ENCODE results near the gene PAFAH1B2. TPM values are rescaled to one million over a fixed set of nuclear protein-coding genes. Genes with fewer than 3 reads are reported as not detected.
A peak's percentile ranks its signal among the peaks of the same experiment; 100 is the strongest.

The PAFAH1B2 gene
- polyA plus RNA-seq: 47.9 TPM
- long read RNA-seq, donor 1, full-length matches to known transcripts: 12 of 12 reads
- long read RNA-seq, donor 1, partial matches to known transcripts: 0 of 12 reads
- long read RNA-seq, donor 1, other reads (novel, unspliced or antisense): 0 of 12 reads
- long read RNA-seq, donor 2, full-length matches to known transcripts: 8 of 21 reads
- long read RNA-seq, donor 2, partial matches to known transcripts: 13 of 21 reads
- long read RNA-seq, donor 2, other reads (novel, unspliced or antisense): 0 of 21 reads
- long read RNA-seq, donor 3: 0 reads
- long read RNA-seq, donor 4, full-length matches to known transcripts: 2 of 2 reads
- long read RNA-seq, donor 4, partial matches to known transcripts: 0 of 2 reads
- long read RNA-seq, donor 4, other reads (novel, unspliced or antisense): 0 of 2 reads
- long read RNA-seq, donor 5, full-length matches to known transcripts: 11 of 11 reads
- long read RNA-seq, donor 5, partial matches to known transcripts: 0 of 11 reads
- long read RNA-seq, donor 5, other reads (novel, unspliced or antisense): 0 of 11 reads
- long read RNA-seq, donor 6, full-length matches to known transcripts: 15 of 15 reads
- long read RNA-seq, donor 6, partial matches to known transcripts: 0 of 15 reads
- long read RNA-seq, donor 6, other reads (novel, unspliced or antisense): 0 of 15 reads
- long read RNA-seq, donor 7, full-length matches to known transcripts: 11 of 11 reads
- long read RNA-seq, donor 7, partial matches to known transcripts: 0 of 11 reads
- long read RNA-seq, donor 7, other reads (novel, unspliced or antisense): 0 of 11 reads
- long read RNA-seq, donor 8, full-length matches to known transcripts: 15 of 15 reads
- long read RNA-seq, donor 8, partial matches to known transcripts: 0 of 15 reads
- long read RNA-seq, donor 8, other reads (novel, unspliced or antisense): 0 of 15 reads
- long read RNA-seq, donor 9, full-length matches to known transcripts: 12 of 20 reads
- long read RNA-seq, donor 9, partial matches to known transcripts: 8 of 20 reads
- long read RNA-seq, donor 9, other reads (novel, unspliced or antisense): 0 of 20 reads
- long read RNA-seq, donor 10, full-length matches to known transcripts: 11 of 11 reads
- long read RNA-seq, donor 10, partial matches to known transcripts: 0 of 11 reads
- long read RNA-seq, donor 10, other reads (novel, unspliced or antisense): 0 of 11 reads
- long read RNA-seq, donor 11, full-length matches to known transcripts: 8 of 8 reads
- long read RNA-seq, donor 11, partial matches to known transcripts: 0 of 8 reads
- long read RNA-seq, donor 11, other reads (novel, unspliced or antisense): 0 of 8 reads

GRCh38 chr11:117143871-117144476 lies at the start of gene PAFAH1B2:
TSS of gene PAFAH1B2 (plus strand) at chr11:117144287. CDS start at chr11:117152448, 8,161 bp downstream.
- Histone ChIP-seq H3K27ac (ENCODE audit: low read length) (peak within 1 kb of the TSS; percentile 69), H3K9me3 (ENCODE audit: control insufficient read depth, low read depth, low read length) (no peaks in the 10 kb centered on the region), H3K4me1 (ENCODE audit: control insufficient read depth, insufficient read depth, low read length) (peaks cover 3% of the 10 kb centered on the region), H3K4me3 (ENCODE audit: low read length) (peak within 1 kb of the TSS; percentile 73), H3K27me3 (ENCODE audit: control insufficient read depth, insufficient read depth, low read length) (no peaks in the 10 kb centered on the region), H3K36me3 (ENCODE audit: control insufficient read depth, insufficient read depth, low read length) (peaks cover 21% of the 10 kb centered on the region)
- peak; percentile 95 to 98 for DNase-seq
- WGBS (ENCODE audit: insufficient coverage, low lambda C conversion rate): no CpG with 5 or more reads among the region's 48 CpGs

GRCh38 chr11:117094776-117095175 lies 49.3 kb upstream of the PAFAH1B2 start:
- no peak overlapping the region for H3K4me3 ChIP-seq (ENCODE audit: low read length)
- no peak overlapping the region for H3K27ac ChIP-seq (ENCODE audit: low read length)
- peaks cover 18% of the 10 kb centered on the region for H3K4me1 ChIP-seq (ENCODE audit: control insufficient read depth, insufficient read depth, low read length)
- H3K36me3 ChIP-seq (ENCODE audit: control insufficient read depth, insufficient read depth, low read length): no peaks in the 10 kb centered on the region
- H3K9me3 ChIP-seq (ENCODE audit: control insufficient read depth, low read depth, low read length): no peaks in the 10 kb centered on the region
- H3K27me3 ChIP-seq (ENCODE audit: control insufficient read depth, insufficient read depth, low read length): no peaks in the 10 kb centered on the region
- WGBS (ENCODE audit: insufficient coverage, low lambda C conversion rate): no CpG with 5 or more reads among the region's 4 CpGs
- DNase-seq: no peak

- no CpG with 5 or more reads among the region's 9 CpGs for WGBS (ENCODE audit: insufficient coverage, low lambda C conversion rate)
Measured at GRCh38 chr11:117095284-117096161, 48.6 kb upstream of the PAFAH1B2 start.

GRCh38 chr11:117096201-117096991 lies 47.7 kb upstream of the PAFAH1B2 start:
- Histone ChIP-seq H3K9me3 (ENCODE audit: control insufficient read depth, low read depth, low read length) (no peaks in the 10 kb centered on the region), H3K36me3 (ENCODE audit: control insufficient read depth, insufficient read depth, low read length) (no peaks in the 10 kb centered on the region), H3K27ac (ENCODE audit: low read length) (peak overlapping the region; percentile 90), H3K27me3 (ENCODE audit: control insufficient read depth, insufficient read depth, low read length) (no peaks in the 10 kb centered on the region), H3K4me3 (ENCODE audit: low read length) (peak overlapping the region; percentile 90), H3K4me1 (ENCODE audit: control insufficient read depth, insufficient read depth, low read length) (peaks cover 18% of the 10 kb centered on the region)
- whole genome bisulfite sequencing (ENCODE audit: insufficient coverage, low lambda C conversion rate): 100% methylated on average over 1 of the region's 6 CpGs
- peak; percentile 39 to 75 for DNase-seq

More at GRCh38 chr11:117095284-117096161, 48.6 kb upstream of the PAFAH1B2 start:
- Histone ChIP-seq H3K27me3 (ENCODE audit: control insufficient read depth, insufficient read depth, low read length) (no peaks in the 10 kb centered on the region), H3K4me3 (ENCODE audit: low read length) (no peak overlapping the region), H3K4me1 (ENCODE audit: control insufficient read depth, insufficient read depth, low read length) (peaks cover 18% of the 10 kb centered on the region), H3K27ac (ENCODE audit: low read length) (peak overlapping the region; percentile 90), H3K36me3 (ENCODE audit: control insufficient read depth, insufficient read depth, low read length) (no peaks in the 10 kb centered on the region), H3K9me3 (ENCODE audit: control insufficient read depth, low read depth, low read length) (no peaks in the 10 kb centered on the region)
- peak in 1 of 2 donors; percentile 43 for DNase-seq

- no peaks in the 10 kb centered on the region for H3K36me3 ChIP-seq (ENCODE audit: control insufficient read depth, insufficient read depth, low read length)
- peaks cover 18% of the 10 kb centered on the region for H3K4me1 ChIP-seq (ENCODE audit: control insufficient read depth, insufficient read depth, low read length)
- DNase-seq: peak in 1 of 2 donors; percentile 27
- no peaks in the 10 kb centered on the region for H3K9me3 ChIP-seq (ENCODE audit: control insufficient read depth, low read depth, low read length)
- H3K27me3 ChIP-seq (ENCODE audit: control insufficient read depth, insufficient read depth, low read length): no peaks in the 10 kb centered on the region
- H3K27ac ChIP-seq (ENCODE audit: low read length): peak overlapping the region; percentile 90
- 70% methylated on average over 2 of the region's 6 CpGs for WGBS (ENCODE audit: insufficient coverage, low lambda C conversion rate)
- peak overlapping the region; percentile 90 for H3K4me3 ChIP-seq (ENCODE audit: low read length)
Measured at GRCh38 chr11:117097014-117097388, 47.1 kb upstream of the PAFAH1B2 start.

- Histone ChIP-seq H3K27me3 (ENCODE audit: control insufficient read depth, insufficient read depth, low read length) (no peaks in the 10 kb centered on the region), H3K9me3 (ENCODE audit: control insufficient read depth, low read depth, low read length) (no peaks in the 10 kb centered on the region), H3K4me3 (ENCODE audit: low read length) (peak overlapping the region; percentile 90), H3K4me1 (ENCODE audit: control insufficient read depth, insufficient read depth, low read length) (peaks cover 18% of the 10 kb centered on the region), H3K27ac (ENCODE audit: low read length) (peak overlapping the region; percentile 90), H3K36me3 (ENCODE audit: control insufficient read depth, insufficient read depth, low read length) (no peaks in the 10 kb centered on the region)
- WGBS (ENCODE audit: insufficient coverage, low lambda C conversion rate): 0% methylated on average over 2 of the region's 65 CpGs
- peak in 1 of 2 donors; percentile 68 for DNase-seq
Measured at GRCh38 chr11:117097389-117098268, 46.5 kb upstream of the PAFAH1B2 start.

- Histone ChIP-seq H3K4me3 (ENCODE audit: low read length) (peak within 1 kb of the TSS; percentile 90), H3K9me3 (ENCODE audit: control insufficient read depth, low read depth, low read length) (no peaks in the 10 kb centered on the region), H3K27me3 (ENCODE audit: control insufficient read depth, insufficient read depth, low read length) (no peaks in the 10 kb centered on the region), H3K27ac (ENCODE audit: low read length) (peak within 1 kb of the TSS; percentile 90), H3K4me1 (ENCODE audit: control insufficient read depth, insufficient read depth, low read length) (peaks cover 18% of the 10 kb centered on the region), H3K36me3 (ENCODE audit: control insufficient read depth, insufficient read depth, low read length) (no peaks in the 10 kb centered on the region)
- peak; percentile 92 to 94 for DNase-seq
- no CpG with 5 or more reads among the region's 78 CpGs for WGBS (ENCODE audit: insufficient coverage, low lambda C conversion rate)
Measured at GRCh38 chr11:117098269-117099232, 45.5 kb upstream of the PAFAH1B2 start, which contains the start of gene SIK3. TSS of gene SIK3 (minus strand) at chr11:117098428. CDS start at chr11:117098415, 13 bp downstream.

Data from large intestine (tissue), 12 donors.